HepG2 (cell line): ENCODE data around the gene STS. TPM values are rescaled to one million over a fixed set of nuclear protein-coding genes. Genes with fewer than 3 reads are reported as not detected.

Experiments used
- ATAC-seq: fragments of 200-7000 bp; cut with Tn5 transposase; 3 replicates; pipeline ENCODE4 v1.9.1; 2020; ENCODE audit warnings: mild to moderate bottlenecking, moderate library complexity
- BruUV-seq: library from RNA; stranded (reverse); fragments of 400-500 nt; replicated peaks from 2 replicates; lab custom pipeline; 2021; lab: Mats Ljungman, UMichigan
- CTCF ChIA-PET: fragments of 300-600 bp; formaldehyde crosslinking; extraction: SDS; loops from one replicate; lab custom pipeline; 2021; ENCODE audit warnings: low total read pairs, inconsistent platforms, low intra/inter-chr PET ratio; lab: Yijun Ruan, JAX
- POLR2A ChIA-PET: fragments of 350-600 bp; sonication (Branson Sonifier 250); formaldehyde crosslinking; loops from one replicate; lab custom pipeline; 2020; ENCODE audit warnings: antibody characterized with exemption, inconsistent platforms; lab: Yijun Ruan, JAX
- DNase-seq: peaks from one replicate; pipeline ENCODE4 v3.0.0-alpha.2; 2015; ENCODE audit warnings: low spot score
- FAIRE-seq: peaks from 3 replicates; lab custom pipeline; 2011; peaks lifted over from hg19 to GRCh38; lab: Jason Lieb, UNC
- H2AFZ ChIP-seq: one replicate; pipeline ENCODE4 v1.6.1; 2011; ENCODE audit warnings: low read length, inconsistent platforms
- H3K27ac ChIP-seq: fragments of 300-600 bp; 3 replicates; pipeline ENCODE4 v1.8.0; 2011; ENCODE audit warnings: mixed run types, mild to moderate bottlenecking, mixed read lengths, low read length, inconsistent platforms; ENCODE audit not compliant: insufficient read depth; ENCODE audit errors: extremely low read length
- H3K27me3 ChIP-seq, 2 experiments: fragments of 200-600 bp in 1 of 2; 2 replicates in 1 of 2; 3 replicates in 1 of 2; pipeline versions ENCODE4 v1.6.0 to v1.8.0; 2011; ENCODE audit warnings: low read length in 2 of 2, mild to moderate bottlenecking in 2 of 2, moderate library complexity in 2 of 2, inconsistent platforms in 1 of 2; ENCODE audit not compliant: insufficient read depth in 2 of 2, control insufficient read depth in 1 of 2
- H3K36me3 ChIP-seq, 2 experiments: fragments of 200-600 bp in 1 of 2; replicated peaks in 1 of 2; 2 replicates in 1 of 2; 3 replicates in 1 of 2; pipeline versions ENCODE4 v1.5.1 to v1.8.0; 2011; ENCODE audit warnings: low read length in 2 of 2, inconsistent platforms in 1 of 2; ENCODE audit not compliant: insufficient read depth in 2 of 2, control insufficient read depth in 1 of 2
- H3K4me1 ChIP-seq: 2 replicates; pipeline ENCODE4 v1.5.1; 2012; ENCODE audit warnings: low read length, inconsistent platforms; ENCODE audit not compliant: insufficient read depth
- H3K4me2 ChIP-seq: 2 replicates; pipeline ENCODE4 v1.6.0; 2011; ENCODE audit warnings: low read depth, low read length, inconsistent platforms
- H3K4me3 ChIP-seq, 3 experiments: fragments of 200-600 bp in 1 of 3; sonication (generic), shearing (Covaris generic) in 1 of 3; replicated peaks in 1 of 3; 2 replicates each; pipeline ENCODE4 v1.5.1; 2011 to 2016; ENCODE audit warnings: low read length in 3 of 3, inconsistent platforms in 2 of 3, low read depth in 2 of 3, mild to moderate bottlenecking in 2 of 3, control low read depth in 1 of 3, mixed read lengths in 1 of 3; ENCODE audit not compliant: insufficient read depth in 1 of 3
- H3K79me2 ChIP-seq: one replicate; pipeline ENCODE4 v1.6.1; 2011; ENCODE audit warnings: low read length, inconsistent platforms; ENCODE audit not compliant: insufficient read depth
- H3K9ac ChIP-seq: 2 replicates; pipeline ENCODE4 v1.6.0; 2011; ENCODE audit warnings: mild to moderate bottlenecking, low read depth, low read length, inconsistent platforms; ENCODE audit not compliant: insufficient read depth
- H3K9me3 ChIP-seq: 2 replicates; pipeline ENCODE4 v1.5.1; 2012; ENCODE audit warnings: mild to moderate bottlenecking, low read length
- H4K20me1 ChIP-seq: 2 replicates; pipeline ENCODE4 v1.6.0; 2011; ENCODE audit warnings: inconsistent platforms, mild to moderate bottlenecking, low read length, moderate library complexity; ENCODE audit not compliant: insufficient read depth
- CREBL2 ChIP-seq: sonication (generic); formaldehyde crosslinking; IDR thresholded peaks from 2 replicates; pipeline ENCODE4 v1.8.1; 2023; ENCODE audit warnings: missing genetic modification reagents, mild to moderate bottlenecking, borderline replicate concordance
- ERF ChIP-seq: IDR thresholded peaks from 2 replicates; pipeline ENCODE4 v1.6.1; 2018; ENCODE audit warnings: missing biosample characterization, missing genetic modification reagents
- HINFP ChIP-seq: sonication (generic); formaldehyde crosslinking; IDR thresholded peaks from 2 replicates; pipeline ENCODE4 v1.4.0; 2020; ENCODE audit warnings: low read depth, mild to moderate bottlenecking, missing genetic modification reagents
- MNT ChIP-seq: fragments of 450-650 bp; IDR thresholded peaks from 2 replicates; pipeline ENCODE4 v1.6.1; 2016
- MTERF4 ChIP-seq: sonication (generic); formaldehyde crosslinking; IDR thresholded peaks from 2 replicates; pipeline ENCODE4 v1.8.0; 2023; ENCODE audit warnings: mild to moderate bottlenecking, missing genetic modification reagents
- SRF ChIP-seq: IDR thresholded peaks from 2 replicates; pipeline ENCODE4 v1.6.1; 2011; ENCODE audit warnings: mild to moderate bottlenecking, low read depth, low read length, moderate library complexity
- XRCC5 ChIP-seq: fragments of 200-400 bp; formaldehyde crosslinking; optimal IDR thresholded peaks from 2 replicates; pipeline ENCODE3; 2017; ENCODE audit warnings: mild to moderate bottlenecking, low read length
- ZNF124 ChIP-seq: sonication (generic); formaldehyde crosslinking; IDR thresholded peaks from 2 replicates; pipeline ENCODE4 v1.4.0; 2020; ENCODE audit warnings: missing genetic modification reagents
- WGBS: methylation state at CpG from one replicate; pipeline ENCODE4 v1.1.6; 2017; ENCODE audit warnings: low lambda C conversion rate; 5-methylcytosine and 5-hydroxymethylcytosine counted together
- in situ Hi-C: cut with HindIII; loops from 2 replicates; pipeline ENCODE4 v1.10.0; 2017; ENCODE audit warnings: low pct_unique_long_range_greater_than_20kb; ENCODE audit not compliant: extremely low pct_ligation_motif_present
- intact Hi-C: fragments of 100-400 bp; cut with micrococcal nuclease; formaldehyde crosslinking; loops from one replicate; pipeline ENCODE4 v1.10.0; 2022; ENCODE audit not compliant: unreplicated experiment
- polyA plus RNA-seq, 8 experiments: library from polyadenylated mRNA; depleted of rRNA in 3 of 8; stranded (reverse) in 7 of 8; unstranded in 1 of 8; fragments of >200 nt; fragmentation: Illumina TruSeq in 4 of 8; extraction: Trizol in 4 of 8; gene quantifications; 2 replicates each; pipeline versions ENCODE4 v1.2.1 to v1.2.3, GENCODE V29; 2011 to 2016; ENCODE audit warnings: low read depth in 4 of 8, missing spikeins in 1 of 8, mixed read lengths in 1 of 8; ENCODE audit not compliant: insufficient read depth in 1 of 8
- total RNA-seq, 5 experiments: library from RNA; depleted of rRNA; stranded (reverse); fragments of >200 nt; fragmentation: Illumina TruSeq; extraction: Trizol; gene quantifications; 2 replicates each; pipeline ENCODE4 v1.2.3, GENCODE V29; 2016; ENCODE audit warnings: low read depth in 1 of 5

Gene STS
- total and polyA plus RNA-seq, 2 of the 13 experiments (the other 11 are each of a cell fraction or from before 2014, with no cell fraction given) = 0.87 to 1.5 TPM

GRCh38 chrX:7100022-7100421 lies 47.5 kb upstream of the STS start:
- Histone ChIP-seq H2AFZ (no peak overlapping the region), H3K36me3 (no peaks in the 10 kb centered on the region; a peak in 1 of 5 replicates), H3K79me2 (no peaks in the 10 kb centered on the region), H3K4me3 (no peak overlapping the region), H3K4me2 (no peak overlapping the region), H4K20me1 (no peaks in the 10 kb centered on the region), H3K9me3 (no peaks in the 10 kb centered on the region), H3K4me1 (no peaks in the 10 kb centered on the region), H3K27me3 (no peaks in the 10 kb centered on the region), H3K27ac (no peak overlapping the region), H3K9ac (no peak overlapping the region)
- DNase-seq = no peak
- in situ Hi-C loops = no loop called here
- WGBS = 98% methylated on average over 4 of the region's 7 CpGs
- intact Hi-C loops = no loop called here
- CTCF ChIA-PET = no interaction called here
- no peak for TF ChIP-seq HINFP (CRISPR knock-in tag)
- TF ChIP-seq MTERF4 (CRISPR knock-in tag) = no peak
- TF ChIP-seq XRCC5 = no peak
- TF ChIP-seq MNT = no peak
- no peak for TF ChIP-seq CREBL2 (CRISPR knock-in tag)
- no peak for TF ChIP-seq ZNF124 (CRISPR knock-in tag)
- TF ChIP-seq ERF (CRISPR knock-in tag) = no peak
- no peak for TF ChIP-seq SRF
- POLR2A ChIA-PET = no interaction called here
- FAIRE-seq = no peak
- BruUV-seq = no TSS peak
- ATAC-seq = no peak
